AG09309 (cell line): Measurements from ENCODE around the gene SULT1C4.
"Not testable (repeated sequence)": the region's sequence is repeated elsewhere in the genome, so short reads cannot be mapped to it uniquely, and the experiment has no call there.

Experiments
- DNase-seq: peaks from one replicate; pipeline ENCODE4 v3.0.0-alpha.2; 2010; ENCODE audit warnings: low read depth
- H3K4me3 ChIP-seq: 2 replicates; pipeline ENCODE4 v1.5.1; 2011; ENCODE audit warnings: mild to moderate bottlenecking, low read depth, low read length, moderate library complexity; ENCODE audit not compliant: control insufficient read depth
- TF ChIP-seq, protein P1 (sequence below): IDR thresholded peaks from 2 replicates; pipeline ENCODE4 v1.5.1; 2011; ENCODE audit warnings: mild to moderate bottlenecking, low read depth, low read length, inconsistent platforms; ENCODE audit not compliant: insufficient read depth, control insufficient read depth; ENCODE audit errors: missing control alignments

Gene SULT1C4

DNA sequence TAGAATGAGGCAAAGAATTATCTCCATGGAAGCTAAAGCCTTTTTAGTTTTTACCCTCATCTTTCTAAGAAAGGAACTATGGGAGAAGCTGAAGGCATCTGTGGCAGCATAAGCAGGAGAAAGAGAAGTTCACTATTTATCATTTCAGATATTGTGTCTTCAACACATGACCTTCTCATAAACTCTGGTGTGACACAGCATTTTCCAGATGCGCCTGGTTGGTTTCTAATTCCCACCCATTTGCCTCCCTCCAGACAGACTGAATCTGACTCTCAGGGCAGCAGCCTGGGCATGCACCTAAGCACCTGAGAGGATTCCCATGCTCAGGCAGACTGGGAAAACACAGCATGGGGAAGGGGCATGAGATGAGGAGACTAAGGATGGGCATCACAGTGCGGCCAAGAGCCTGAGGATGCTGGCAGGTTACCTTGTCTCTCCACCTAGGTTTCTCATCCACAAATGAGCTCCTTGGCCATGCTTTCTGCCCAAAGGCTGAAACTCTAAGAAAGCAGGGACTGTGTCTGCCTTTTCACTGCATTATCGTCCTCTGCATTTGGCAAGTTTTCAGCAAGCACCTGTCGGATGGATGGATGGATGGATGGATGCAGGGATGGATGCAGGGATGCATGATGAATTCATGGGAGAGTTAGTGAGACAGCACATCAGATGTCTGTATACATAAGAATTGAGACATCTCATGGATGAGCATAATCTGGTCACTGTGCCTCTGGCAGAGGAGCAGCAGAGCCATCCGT is 28.8 kb upstream of the SULT1C4 start:
- no peak overlapping the region for H3K4me3 ChIP-seq
- TF ChIP-seq, protein P1, sequence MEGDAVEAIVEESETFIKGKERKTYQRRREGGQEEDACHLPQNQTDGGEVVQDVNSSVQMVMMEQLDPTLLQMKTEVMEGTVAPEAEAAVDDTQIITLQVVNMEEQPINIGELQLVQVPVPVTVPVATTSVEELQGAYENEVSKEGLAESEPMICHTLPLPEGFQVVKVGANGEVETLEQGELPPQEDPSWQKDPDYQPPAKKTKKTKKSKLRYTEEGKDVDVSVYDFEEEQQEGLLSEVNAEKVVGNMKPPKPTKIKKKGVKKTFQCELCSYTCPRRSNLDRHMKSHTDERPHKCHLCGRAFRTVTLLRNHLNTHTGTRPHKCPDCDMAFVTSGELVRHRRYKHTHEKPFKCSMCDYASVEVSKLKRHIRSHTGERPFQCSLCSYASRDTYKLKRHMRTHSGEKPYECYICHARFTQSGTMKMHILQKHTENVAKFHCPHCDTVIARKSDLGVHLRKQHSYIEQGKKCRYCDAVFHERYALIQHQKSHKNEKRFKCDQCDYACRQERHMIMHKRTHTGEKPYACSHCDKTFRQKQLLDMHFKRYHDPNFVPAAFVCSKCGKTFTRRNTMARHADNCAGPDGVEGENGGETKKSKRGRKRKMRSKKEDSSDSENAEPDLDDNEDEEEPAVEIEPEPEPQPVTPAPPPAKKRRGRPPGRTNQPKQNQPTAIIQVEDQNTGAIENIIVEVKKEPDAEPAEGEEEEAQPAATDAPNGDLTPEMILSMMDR: no peak
- no peak for DNase-seq

DNA sequence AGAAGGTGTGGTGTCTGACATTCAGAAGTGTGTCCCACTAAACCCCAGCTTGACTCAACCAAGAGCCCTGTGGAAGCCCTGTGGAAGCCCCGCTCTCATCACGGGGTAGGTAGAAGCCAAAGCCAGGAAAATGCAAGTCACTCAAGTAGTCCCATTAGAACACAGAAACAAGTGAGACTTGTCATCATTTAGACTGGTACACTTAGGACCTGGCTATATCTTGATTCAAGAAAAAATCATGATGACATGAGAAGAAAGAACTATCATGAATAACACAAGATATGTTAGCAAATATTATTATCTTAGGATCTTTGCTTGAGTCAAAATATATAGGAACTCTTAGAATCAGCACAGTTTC is 28.2 kb upstream of the SULT1C4 start:
- TF ChIP-seq, protein P1: no peak
- H3K4me3 ChIP-seq: no peak overlapping the region
- DNase-seq: no peak

DNA sequence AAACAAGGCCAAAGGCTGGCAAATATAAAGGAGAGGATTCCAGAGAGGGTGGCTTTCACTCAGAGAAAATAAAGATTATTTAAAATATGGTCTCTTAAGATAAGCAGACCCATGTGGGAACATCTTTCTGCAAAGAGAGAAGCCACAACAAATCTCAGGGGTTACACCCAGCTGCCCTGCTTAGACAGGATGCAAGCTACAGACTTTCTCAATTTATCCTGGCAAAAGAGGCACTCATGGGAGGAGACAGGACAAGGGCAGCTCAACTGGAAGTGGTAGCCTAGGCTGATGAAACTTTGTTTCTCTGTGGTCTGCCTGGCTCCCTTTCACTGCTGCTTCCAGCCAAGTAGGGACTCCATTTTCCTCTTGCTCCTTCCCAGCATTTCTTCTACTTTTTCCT is 25.9 kb upstream of the SULT1C4 start:
- TF ChIP-seq, protein P1: no peak
- no peak for DNase-seq
- no peak overlapping the region for H3K4me3 ChIP-seq

DNA sequence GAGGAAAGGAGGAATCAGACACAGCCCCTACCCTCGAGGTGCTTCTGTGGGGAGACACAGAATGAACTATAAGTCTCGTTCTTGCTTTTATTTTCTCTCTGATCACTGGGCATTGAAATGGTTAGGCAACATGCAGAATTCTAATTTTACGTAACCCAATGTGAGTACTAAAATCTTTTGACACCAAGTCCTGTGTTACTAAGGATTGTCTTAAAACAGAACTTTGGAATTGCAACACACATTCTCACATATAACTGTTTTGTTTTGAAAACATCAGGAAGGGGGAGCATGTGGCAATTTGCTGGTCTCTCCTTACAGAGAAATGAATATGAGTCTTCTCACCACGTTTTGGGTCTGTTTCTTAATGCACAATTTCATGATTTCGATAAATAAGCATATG is 23.6 kb upstream of the SULT1C4 start:
- no peak for DNase-seq
- TF ChIP-seq, protein P1: no peak

DNA sequence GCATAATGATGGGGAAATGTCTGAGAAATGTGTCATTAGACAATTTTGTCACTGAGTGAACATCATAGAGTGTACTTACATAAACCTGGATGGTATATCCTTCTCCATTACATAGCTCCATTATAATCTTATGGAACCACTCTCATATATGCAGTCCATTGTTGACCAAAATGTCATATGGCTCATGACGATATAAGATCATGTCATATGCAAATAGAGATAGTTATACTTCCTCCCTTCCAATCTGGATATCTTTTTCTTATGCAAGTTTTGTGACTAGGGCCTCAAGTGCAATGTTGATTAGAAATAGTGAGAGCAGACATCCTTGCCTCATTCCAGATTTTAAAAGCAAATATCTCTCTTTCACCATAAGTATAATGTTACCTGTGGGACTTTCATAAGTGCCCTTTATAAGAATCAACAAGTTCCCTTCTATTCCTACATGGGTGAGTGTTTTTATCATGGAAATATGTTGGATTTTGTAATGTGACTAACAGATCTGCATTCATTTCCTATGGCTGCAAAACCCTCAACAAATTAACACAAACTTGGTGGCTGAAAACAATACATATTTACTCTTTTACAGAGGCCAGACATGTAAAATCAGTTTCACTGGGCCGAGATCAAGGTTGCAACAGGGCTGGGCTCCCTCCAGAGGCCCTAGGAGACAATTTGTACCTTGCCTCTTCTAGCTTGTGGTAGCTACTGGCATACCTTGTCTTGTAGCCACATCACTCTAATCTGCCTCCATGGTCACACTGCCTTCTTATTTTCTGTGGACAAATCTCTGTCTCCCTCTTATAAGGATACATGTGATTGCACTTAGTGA is 21.6 kb upstream of the SULT1C4 start:
- no peak for DNase-seq
- TF ChIP-seq, protein P1: no peak
- H3K4me3 ChIP-seq: no peak overlapping the region

More for the DNA sequence above, 23.6 kb upstream of the SULT1C4 start:
- H3K4me3 ChIP-seq: no peak overlapping the region

DNA sequence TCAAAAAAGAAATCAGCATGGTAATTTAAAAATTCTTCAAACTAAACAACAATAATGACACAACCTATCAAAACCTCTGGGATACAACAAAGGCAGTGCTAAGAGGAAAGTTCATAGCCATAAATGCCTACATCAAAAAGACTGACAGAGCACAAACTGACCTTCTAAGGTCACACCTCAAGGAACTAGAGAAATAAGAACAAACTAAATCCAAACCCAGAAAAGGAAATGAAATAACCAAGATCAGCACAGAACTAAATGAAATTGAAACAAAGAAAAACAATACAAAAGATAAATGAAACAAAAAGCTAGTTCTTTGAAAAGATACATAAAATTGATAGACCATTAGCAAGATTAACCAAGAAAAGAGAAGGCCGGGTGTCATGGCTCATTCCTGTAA is 18.4 kb upstream of the SULT1C4 start:
- not testable (repeated sequence) for H3K4me3 ChIP-seq, DNase-seq

DNA sequence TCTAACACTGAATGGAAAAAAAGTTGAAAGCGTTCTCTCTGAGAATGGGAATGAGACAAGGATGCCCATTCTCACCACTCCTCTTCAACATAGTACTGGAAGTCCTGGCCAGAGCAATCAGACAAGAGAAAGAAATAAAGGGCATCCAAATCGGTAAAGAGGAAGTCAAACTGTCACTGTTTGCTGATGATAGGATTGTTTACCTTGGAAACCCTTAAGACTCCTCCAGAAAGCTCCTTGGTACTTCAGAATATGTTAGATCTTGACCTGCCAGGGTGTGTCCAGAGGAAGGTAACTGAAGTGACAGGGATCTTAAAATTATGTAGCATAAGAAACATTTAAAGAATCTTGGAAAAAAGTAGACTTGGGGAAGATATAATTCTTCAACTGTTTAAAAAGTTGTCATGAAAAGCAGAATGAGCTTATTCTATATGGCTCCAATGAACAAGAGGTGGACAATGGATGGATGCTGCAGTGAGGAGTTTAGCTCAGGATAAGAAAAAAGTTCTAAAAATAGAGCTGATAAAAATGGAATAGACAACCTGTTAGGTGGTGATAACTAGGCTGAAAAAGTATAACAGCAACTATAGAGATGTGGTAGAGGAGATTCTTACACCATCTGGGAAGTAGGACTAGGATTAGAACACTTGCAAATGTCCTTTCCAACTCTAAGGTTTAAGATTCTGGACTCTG is 16.8 kb upstream of the SULT1C4 start:
- no peak for DNase-seq
- no peak overlapping the region for H3K4me3 ChIP-seq
- TF ChIP-seq, protein P1: no peak
